Endothelial cell of umbilical vein (primary cell): ENCODE results near the gene BANF2. TPM values are rescaled to one million over a fixed set of nuclear protein-coding genes. Genes with fewer than 3 reads are reported as not detected.

ENCODE experiments used
- BruUV-seq: library from RNA; stranded (reverse); fragments of 400-500 nt; replicated peaks from 2 replicates; lab custom pipeline; 2021; lab: Mats Ljungman, UMichigan
- CTCF ChIA-PET: fragments of 300-600, 350-600 bp; sonication (Branson Sonifier 250); formaldehyde crosslinking; loops from one replicate; lab custom pipeline; 2021; ENCODE audit warnings: antibody characterized with exemption, inconsistent platforms; lab: Charles Lee
- POLR2A ChIA-PET: fragments of 300-600, 350-600 bp; sonication (Branson Sonifier 250); formaldehyde crosslinking; loops from one replicate; lab custom pipeline; 2021; ENCODE audit warnings: antibody characterized with exemption, inconsistent platforms; lab: Charles Lee
- DNase-seq: peaks from one replicate; pipeline ENCODE4 v3.0.0-alpha.2; 2011; ENCODE audit warnings: low read depth, low spot score
- FAIRE-seq: peaks from 2 replicates; lab custom pipeline; 2011; peaks lifted over from hg19 to GRCh38; lab: Jason Lieb, UNC
- H2AFZ ChIP-seq: 2 replicates; pipeline ENCODE4 v1.6.0; 2012; ENCODE audit warnings: low read depth, low read length, control low read depth, inconsistent platforms
- H3K27ac ChIP-seq: 2 replicates; pipeline ENCODE4 v1.5.1; 2011; ENCODE audit warnings: low read depth, mild to moderate bottlenecking, control low read depth, low read length, moderate library complexity; ENCODE audit not compliant: insufficient read depth
- H3K27me3 ChIP-seq, 2 experiments: 2 replicates each; pipeline versions ENCODE4 v1.6.0 to v1.6.1; 2011; ENCODE audit warnings: low read length in 2 of 2, mixed read lengths in 1 of 2; ENCODE audit not compliant: control insufficient read depth in 2 of 2, insufficient read depth in 2 of 2
- H3K36me3 ChIP-seq, 2 experiments: 2 replicates in 1 of 2; 3 replicates in 1 of 2; pipeline ENCODE4 v1.5.1; 2011; ENCODE audit warnings: low read length in 2 of 2, mild to moderate bottlenecking in 1 of 2, moderate library complexity in 1 of 2; ENCODE audit not compliant: control insufficient read depth in 2 of 2, insufficient read depth in 2 of 2; ENCODE audit errors: extremely low read depth in 1 of 2
- H3K4me1 ChIP-seq: 3 replicates; pipeline ENCODE4 v1.5.1; 2011; ENCODE audit warnings: mild to moderate bottlenecking, low read length; ENCODE audit not compliant: control insufficient read depth, insufficient read depth; ENCODE audit errors: extremely low read depth
- H3K4me2 ChIP-seq: 2 replicates; pipeline ENCODE4 v1.6.1; 2011; ENCODE audit warnings: low read length, control low read depth, mixed read lengths; ENCODE audit not compliant: insufficient read depth
- H3K4me3 ChIP-seq, 3 experiments: fragments of 200-600 bp in 1 of 3; sonication (generic), shearing (Covaris generic) in 1 of 3; replicated peaks in 1 of 3; 2 replicates each; pipeline ENCODE4 v1.5.1; 2011 to 2016; ENCODE audit warnings: control low read depth in 3 of 3, low read length in 3 of 3, mild to moderate bottlenecking in 2 of 3, inconsistent platforms in 1 of 3, low read depth in 1 of 3, moderate library complexity in 1 of 3; ENCODE audit not compliant: insufficient read depth in 1 of 3
- H3K79me2 ChIP-seq: 2 replicates; pipeline ENCODE4 v1.6.0; 2012; ENCODE audit warnings: low read length, inconsistent platforms; ENCODE audit not compliant: control insufficient read depth, insufficient read depth
- H3K9ac ChIP-seq: replicated peaks from 2 replicates; pipeline ENCODE3; 2011; ENCODE audit warnings: low read length, control low read depth; ENCODE audit not compliant: insufficient read depth; ENCODE audit errors: extremely low read depth
- H3K9me1 ChIP-seq: replicated peaks from 3 replicates; pipeline ENCODE4 v1.6.0; 2011; ENCODE audit warnings: mild to moderate bottlenecking, low read length; ENCODE audit not compliant: control insufficient read depth, insufficient read depth; ENCODE audit errors: extremely low read depth
- H3K9me3 ChIP-seq: replicated peaks from 2 replicates; pipeline ENCODE4 v1.5.1; 2012; ENCODE audit warnings: low read length, inconsistent platforms; ENCODE audit not compliant: control insufficient read depth, insufficient read depth
- H4K20me1 ChIP-seq: replicated peaks from 2 replicates; pipeline ENCODE3; 2011; ENCODE audit warnings: mild to moderate bottlenecking, low read length; ENCODE audit not compliant: control insufficient read depth, insufficient read depth; ENCODE audit errors: extremely low read depth
- CTCF ChIP-seq, 2 donors: IDR thresholded peaks; 1 replicate in 1 of 2; 2 replicates in 1 of 2; pipeline ENCODE4 v1.5.1; 2011; ENCODE audit warnings: low read length in 2 of 2, mild to moderate bottlenecking in 2 of 2, moderate library complexity in 2 of 2, control low read depth in 1 of 2, inconsistent platforms in 1 of 2, low read depth in 1 of 2; ENCODE audit not compliant: insufficient read depth in 1 of 2; ENCODE audit errors: extremely low read depth in 1 of 2
- EZH2 ChIP-seq: IDR thresholded peaks from 2 replicates; pipeline ENCODE4 v1.6.1; 2012; ENCODE audit warnings: borderline replicate concordance, low read depth, mild to moderate bottlenecking, moderate library complexity, low read length, inconsistent platforms; ENCODE audit not compliant: severe bottlenecking
- FOS ChIP-seq: IDR thresholded peaks from 2 replicates; pipeline ENCODE4 v1.6.1; 2011; ENCODE audit warnings: mild to moderate bottlenecking, low read length, moderate library complexity, borderline replicate concordance; ENCODE audit not compliant: insufficient read depth
- GATA2 ChIP-seq: IDR thresholded peaks from 2 replicates; pipeline ENCODE4 v1.7.0; 2011; ENCODE audit warnings: low read depth, mild to moderate bottlenecking, moderate library complexity, mixed read lengths, low read length; ENCODE audit not compliant: insufficient read length, insufficient read depth
- JUN ChIP-seq: IDR thresholded peaks from 2 replicates; pipeline ENCODE4 v1.6.1; 2011; ENCODE audit warnings: borderline replicate concordance, low read depth; ENCODE audit not compliant: insufficient read length, insufficient read depth
- MAX ChIP-seq: IDR thresholded peaks from 2 replicates; pipeline ENCODE4 v1.6.1; 2011; ENCODE audit not compliant: insufficient read depth, insufficient read length
- MYC ChIP-seq: IDR thresholded peaks from one replicate; pipeline ENCODE4 v1.6.1; 2011; ENCODE audit warnings: mild to moderate bottlenecking, low read depth, low read length
- POLR2A ChIP-seq: IDR thresholded peaks from 2 replicates; pipeline ENCODE4 v1.6.1; 2012; ENCODE audit warnings: low read depth, mild to moderate bottlenecking, control low read depth, low read length
- POLR2AphosphoS5 ChIP-seq: IDR thresholded peaks from 2 replicates; pipeline ENCODE4 v1.6.1; 2012; ENCODE audit warnings: low read depth, mild to moderate bottlenecking, control low read depth, low read length, moderate library complexity; ENCODE audit not compliant: insufficient read depth
- dilution Hi-C: fragments of 300-500 bp; cut with MboI; formaldehyde crosslinking; loops from one replicate; pipeline ENCODE4 v1.15.0; 2019; ENCODE audit warnings: low sequenced_read_pairs; ENCODE audit not compliant: extremely low pct_ligation_motif_present
- intact Hi-C: fragments of 100-400 bp; cut with micrococcal nuclease; formaldehyde crosslinking; loops from one replicate; pipeline ENCODE4 v1.10.0; 2022
- polyA plus RNA-seq, 4 experiments: library from polyadenylated mRNA; depleted of rRNA in 3 of 4; stranded (reverse) in 3 of 4; unstranded in 1 of 4; fragments of >200 nt; gene quantifications; 2 replicates each; pipeline versions ENCODE4 v1.2.1 to v1.2.3, GENCODE V29; 2011 to 2012; ENCODE audit warnings: missing spikeins in 1 of 4
- total RNA-seq: library from RNA; stranded (reverse); gene quantifications from 2 replicates; pipeline ENCODE4 v1.2.3, GENCODE V29; 2021

BANF2 gene
- total and polyA plus RNA-seq, 2 donors (not counting 3 experiments of a cell fraction or from before 2014, with no cell fraction given): not detected

GRCh38 chr20:17772005-17772343 lies 72.2 kb downstream of the BANF2 start:
- H4K20me1 ChIP-seq: no peaks in the 10 kb centered on the region
- dilution Hi-C loops (no loop called here), intact Hi-C loops (no loop called here)
- no peaks in the 10 kb centered on the region for H3K9me3 ChIP-seq
- CTCF ChIA-PET: interaction anchor here (0.8 to 1.6 kb wide), 3 partner anchors 25 to 123 kb away, joined by 3 to 5 read pairs (median 5); no protein-coding TSS in a partner anchor
- POLR2A ChIA-PET: no interaction called here
- no peak overlapping the region for H3K4me3 ChIP-seq
- DNase-seq (no peak), FAIRE-seq (no peak)
- no peaks in the 10 kb centered on the region for H3K9me1 ChIP-seq
- H2AFZ ChIP-seq: no peak overlapping the region
- peaks cover 3 to 7% of the 10 kb centered on the region in 2 experiments for H3K27me3 ChIP-seq
- H3K36me3 ChIP-seq: no peaks in the 10 kb centered on the region
- no TSS peak for BruUV-seq
- H3K4me2 ChIP-seq: no peak overlapping the region
- H3K27ac ChIP-seq: no peak overlapping the region
- H3K79me2 ChIP-seq: no peaks in the 10 kb centered on the region
- TF ChIP-seq POLR2A (no peak), POLR2AphosphoS5 (no peak), JUN (no peak), GATA2 (no peak), MYC (no peak), FOS (no peak), MAX (no peak), EZH2 (no peak), CTCF (IDR thresholded peaks at IDR 0.05; ENCODE audit: extremely low read depth in 1 of 2, insufficient read depth in 1 of 2, low read depth in 1 of 2, low read length in 2 of 2) (no peak)
- no peaks in the 10 kb centered on the region for H3K4me1 ChIP-seq
- H3K9ac ChIP-seq: no peak overlapping the region
